A549 (cell line): ENCODE measurements around the gene GM2A. TPM values are rescaled to one million over a fixed set of nuclear protein-coding genes. Genes with fewer than 3 reads are reported as not detected.

Experiments used
- ATAC-seq, 2 experiments: fragments of 200-7000 bp in 1 of 2; fragments of >200 bp in 1 of 2; cut with Nextera tagmentation in 1 of 2; cut with Tn5 transposase in 1 of 2; 3 replicates each; pipeline versions ENCODE4 v1.8.0 to v1.9.1; 2018 to 2020; ENCODE audit warnings: mild to moderate bottlenecking in 1 of 2, moderate library complexity in 1 of 2
- CTCF ChIA-PET: fragments of 300-600 bp; sonication (Branson Sonifier 250); formaldehyde crosslinking; extraction: SDS; loops from one replicate; lab custom pipeline; 2021; ENCODE audit warnings: antibody characterized with exemption, inconsistent platforms; lab: Yijun Ruan, JAX
- POLR2A ChIA-PET: fragments of 350-600 bp; formaldehyde crosslinking; extraction: SDS; loops from one replicate; lab custom pipeline; 2021; ENCODE audit warnings: antibody characterized with exemption, inconsistent platforms; lab: Yijun Ruan, JAX
- DNase-seq, 2 experiments: peaks; one replicate each; pipeline versions ENCODE4 v3.0.0 to v3.0.0-alpha.2; 2011 to 2016; ENCODE audit warnings: low read depth in 1 of 2, low spot score in 1 of 2
- FAIRE-seq: peaks from 2 replicates; lab custom pipeline; 2011; peaks lifted over from hg19 to GRCh38; lab: Jason Lieb, UNC
- H3K27ac ChIP-seq, 2 experiments: fragments of >200 bp; sonication (Bioruptor Twin); formaldehyde crosslinking; 3 replicates each; pipeline ENCODE4 v1.5.1; 2016 to 2017
- H3K4me1 ChIP-seq: fragments of >200 bp; sonication (Bioruptor Twin); formaldehyde crosslinking; 3 replicates; pipeline ENCODE4 v1.6.1; 2016
- H3K4me2 ChIP-seq: fragments of >200 bp; sonication (Bioruptor Twin); formaldehyde crosslinking; 3 replicates; pipeline ENCODE4 v1.6.1; 2016
- H3K4me3 ChIP-seq: fragments of >200 bp; sonication (Bioruptor Twin); formaldehyde crosslinking; 3 replicates; pipeline ENCODE4 v1.5.1; 2016
- H3K9me3 ChIP-seq: fragments of >200 bp; sonication (Bioruptor Twin); formaldehyde crosslinking; 3 replicates; pipeline ENCODE4 v1.6.1; 2016
- CBX2 ChIP-seq: fragments of 200-600 bp; sonication (generic); IDR thresholded peaks from 2 replicates; pipeline ENCODE4 v1.6.1; 2016; ENCODE audit warnings: low read depth, mild to moderate bottlenecking, borderline replicate concordance
- CEBPB ChIP-seq, 2 experiments: fragments of >200 bp in 1 of 2; sonication (Bioruptor Twin) in 1 of 2; formaldehyde crosslinking in 1 of 2; IDR thresholded peaks; 2 replicates each; pipeline ENCODE4 v1.6.1; 2012 to 2016
- EHF ChIP-seq: fragments of 250-450 bp; sonication (Bioruptor Pico); IDR thresholded peaks from 2 replicates; pipeline ENCODE4 v1.5.0; 2020; ENCODE audit warnings: mild to moderate bottlenecking
- EHMT2 ChIP-seq: fragments of 200-600 bp; sonication (generic); IDR thresholded peaks from 2 replicates; pipeline ENCODE4 v1.6.1; 2016; ENCODE audit warnings: antibody characterized with exemption, low read depth, mild to moderate bottlenecking, moderate library complexity
- FOXS1 ChIP-seq: fragments of 250-450 bp; sonication (Bioruptor Pico); IDR thresholded peaks from 2 replicates; pipeline ENCODE4 v1.5.0; 2020; ENCODE audit warnings: mild to moderate bottlenecking, moderate library complexity
- HOXB13 ChIP-seq: fragments of 250-450 bp; sonication (Bioruptor Pico); IDR thresholded peaks from 2 replicates; pipeline ENCODE4 v1.5.0; 2020; ENCODE audit warnings: low read depth, mild to moderate bottlenecking, moderate library complexity
- HOXB5 ChIP-seq: fragments of 250-450 bp; sonication (Bioruptor Pico); IDR thresholded peaks from 2 replicates; pipeline ENCODE4 v1.5.0; 2020; ENCODE audit warnings: mild to moderate bottlenecking, moderate library complexity
- JUNB ChIP-seq: fragments of >200 bp; sonication (Bioruptor Twin); formaldehyde crosslinking; IDR thresholded peaks from 2 replicates; pipeline ENCODE4 v1.6.1; 2016
- KDM5A ChIP-seq: fragments of 200-600 bp; sonication (generic); IDR thresholded peaks from 2 replicates; pipeline ENCODE4 v1.6.1; 2016; ENCODE audit warnings: antibody characterized with exemption, mild to moderate bottlenecking
- MAFK ChIP-seq: fragments of 450-650 bp; IDR thresholded peaks from 2 replicates; pipeline ENCODE4 v1.6.1; 2014; ENCODE audit not compliant: partially characterized antibody
- POLR2AphosphoS2 ChIP-seq: conservative IDR thresholded peaks from 2 replicates; pipeline ENCODE4 v1.6.1; 2012; ENCODE audit warnings: low read length, improper control_type of control experiment, inconsistent platforms
- RAD21 ChIP-seq, 2 experiments: fragments of >200 bp in 1 of 2; sonication (Bioruptor Twin) in 1 of 2; formaldehyde crosslinking in 1 of 2; IDR thresholded peaks in 1 of 2; conservative IDR thresholded peaks in 1 of 2; 2 replicates in 1 of 2; 3 replicates in 1 of 2; pipeline ENCODE4 v1.6.1; 2012 to 2018; ENCODE audit warnings: inconsistent platforms in 1 of 2
- RARB ChIP-seq: fragments of 250-450 bp; sonication (Bioruptor Pico); IDR thresholded peaks from 2 replicates; pipeline ENCODE4 v1.8.0; 2021; ENCODE audit warnings: mild to moderate bottlenecking, moderate library complexity
- RNF2 ChIP-seq: fragments of 200-600 bp; sonication (generic); IDR thresholded peaks from 2 replicates; pipeline ENCODE4 v1.6.1; 2016; ENCODE audit warnings: low read depth, mild to moderate bottlenecking, antibody characterized with exemption, moderate library complexity, borderline replicate concordance
- SMC3 ChIP-seq: fragments of >200 bp; sonication (Bioruptor Twin); formaldehyde crosslinking; IDR thresholded peaks from 3 replicates; pipeline ENCODE4 v1.6.1; 2018; ENCODE audit warnings: inconsistent platforms
- SREBF2 ChIP-seq: fragments of 450-650 bp; IDR thresholded peaks from 2 replicates; pipeline ENCODE4 v1.6.1; 2014; ENCODE audit warnings: mild to moderate bottlenecking, moderate library complexity
- TP53 ChIP-seq: fragments of 250-450 bp; sonication (Bioruptor Pico); IDR thresholded peaks from 2 replicates; pipeline ENCODE4 v1.5.0; 2021; ENCODE audit warnings: mild to moderate bottlenecking, moderate library complexity
- WGBS: methylation state at CpG from one replicate; pipeline ENCODE4 v1.1.6; 2017; ENCODE audit errors: missing lambda C conversion rate; 5-methylcytosine and 5-hydroxymethylcytosine counted together
- polyA plus RNA-seq, 4 experiments: library from polyadenylated mRNA; depleted of rRNA in 3 of 4; stranded (reverse); fragments of >200 nt; fragmentation: RNase III in 1 of 4; extraction: RNeasy Plus Mini Kit Qiagen cat#74134 plus additional on column Dnase treatment in 1 of 4; gene quantifications; 2 replicates in 3 of 4; 3 replicates in 1 of 4; pipeline ENCODE4 v1.2.3, GENCODE V29; 2011 to 2017
- TF ChIP-seq, protein P1 (sequence below): fragments of 200-600 bp; sonication (generic); IDR thresholded peaks from 2 replicates; pipeline ENCODE4 v1.6.1; 2016; ENCODE audit warnings: antibody characterized with exemption, mild to moderate bottlenecking, moderate library complexity
- TF ChIP-seq, protein P2 (sequence below): fragments of 450-650 bp; IDR thresholded peaks from 2 replicates; pipeline ENCODE4 v1.6.1; 2014; ENCODE audit warnings: antibody characterized with exemption
- TF ChIP-seq, protein P3 (sequence below): fragments of >200 bp; sonication (Bioruptor Twin); formaldehyde crosslinking; IDR thresholded peaks from 3 replicates; pipeline ENCODE4 v1.6.1; 2016
- TF ChIP-seq, protein P4 (sequence below): fragments of >200 bp; sonication (Bioruptor Twin); formaldehyde crosslinking; IDR thresholded peaks from 2 replicates; pipeline ENCODE4 v1.6.1; 2016
- TF ChIP-seq, protein P5 (sequence below): IDR thresholded peaks from 2 replicates; pipeline ENCODE4 v1.6.1; 2012
- TF ChIP-seq, protein P6 (sequence below): fragments of 250-450 bp; sonication (Bioruptor Pico); IDR thresholded peaks from 2 replicates; pipeline ENCODE4 v1.5.0; 2021; ENCODE audit warnings: mild to moderate bottlenecking, moderate library complexity, borderline replicate concordance
- TF ChIP-seq, protein P7 (sequence below): fragments of >200 bp; sonication (Bioruptor Twin); formaldehyde crosslinking; IDR thresholded peaks from 3 replicates; pipeline ENCODE4 v1.5.1; 2016

GM2A gene
- polyA plus RNA-seq, 2 of the 4 experiments (the other 2 are of a cell fraction) = 9.6 to 17.4 TPM

DNA sequence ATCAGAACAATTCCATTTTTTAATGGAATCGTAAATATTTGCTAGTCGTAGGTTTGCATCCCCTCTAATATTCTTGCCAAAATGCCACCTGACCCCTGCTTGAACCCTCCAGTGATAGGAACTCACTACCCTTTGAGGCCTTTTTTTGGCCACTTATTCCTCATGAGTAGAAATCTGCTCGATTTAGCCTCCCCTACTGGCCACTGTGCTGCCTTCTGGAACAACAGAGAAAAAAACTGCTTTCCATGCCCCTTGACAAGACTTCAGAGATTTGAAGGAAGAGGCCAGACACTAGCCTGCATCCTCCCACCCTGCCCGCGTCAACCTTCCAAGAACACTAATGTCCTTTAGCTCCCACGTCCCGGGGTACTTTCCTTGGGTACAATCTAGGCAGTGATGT lies 33.2 kb upstream of the GM2A start:
- no peak for ATAC-seq
- WGBS = 69% methylated on average over 7 of the region's 7 CpGs
- Histone ChIP-seq H3K4me1 (no peaks in the 10 kb centered on the region), H3K9me3 (no peaks in the 10 kb centered on the region), H3K27ac (no peak overlapping the region), H3K4me3 (no peak overlapping the region), H3K4me2 (no peak overlapping the region)
- FAIRE-seq = no peak
- POLR2A ChIA-PET = no interaction called here
- no peak for DNase-seq
- TF ChIP-seq, protein P1, sequence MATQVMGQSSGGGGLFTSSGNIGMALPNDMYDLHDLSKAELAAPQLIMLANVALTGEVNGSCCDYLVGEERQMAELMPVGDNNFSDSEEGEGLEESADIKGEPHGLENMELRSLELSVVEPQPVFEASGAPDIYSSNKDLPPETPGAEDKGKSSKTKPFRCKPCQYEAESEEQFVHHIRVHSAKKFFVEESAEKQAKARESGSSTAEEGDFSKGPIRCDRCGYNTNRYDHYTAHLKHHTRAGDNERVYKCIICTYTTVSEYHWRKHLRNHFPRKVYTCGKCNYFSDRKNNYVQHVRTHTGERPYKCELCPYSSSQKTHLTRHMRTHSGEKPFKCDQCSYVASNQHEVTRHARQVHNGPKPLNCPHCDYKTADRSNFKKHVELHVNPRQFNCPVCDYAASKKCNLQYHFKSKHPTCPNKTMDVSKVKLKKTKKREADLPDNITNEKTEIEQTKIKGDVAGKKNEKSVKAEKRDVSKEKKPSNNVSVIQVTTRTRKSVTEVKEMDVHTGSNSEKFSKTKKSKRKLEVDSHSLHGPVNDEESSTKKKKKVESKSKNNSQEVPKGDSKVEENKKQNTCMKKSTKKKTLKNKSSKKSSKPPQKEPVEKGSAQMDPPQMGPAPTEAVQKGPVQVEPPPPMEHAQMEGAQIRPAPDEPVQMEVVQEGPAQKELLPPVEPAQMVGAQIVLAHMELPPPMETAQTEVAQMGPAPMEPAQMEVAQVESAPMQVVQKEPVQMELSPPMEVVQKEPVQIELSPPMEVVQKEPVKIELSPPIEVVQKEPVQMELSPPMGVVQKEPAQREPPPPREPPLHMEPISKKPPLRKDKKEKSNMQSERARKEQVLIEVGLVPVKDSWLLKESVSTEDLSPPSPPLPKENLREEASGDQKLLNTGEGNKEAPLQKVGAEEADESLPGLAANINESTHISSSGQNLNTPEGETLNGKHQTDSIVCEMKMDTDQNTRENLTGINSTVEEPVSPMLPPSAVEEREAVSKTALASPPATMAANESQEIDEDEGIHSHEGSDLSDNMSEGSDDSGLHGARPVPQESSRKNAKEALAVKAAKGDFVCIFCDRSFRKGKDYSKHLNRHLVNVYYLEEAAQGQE = no peak
- TF ChIP-seq RARB (CRISPR knock-in tag) (no peak), SREBF2 (no peak), EHMT2 (no peak), CEBPB (IDR thresholded peaks at IDR 0.05) (no peak), FOXS1 (CRISPR knock-in tag) (no peak)
- TF ChIP-seq, protein P2, sequence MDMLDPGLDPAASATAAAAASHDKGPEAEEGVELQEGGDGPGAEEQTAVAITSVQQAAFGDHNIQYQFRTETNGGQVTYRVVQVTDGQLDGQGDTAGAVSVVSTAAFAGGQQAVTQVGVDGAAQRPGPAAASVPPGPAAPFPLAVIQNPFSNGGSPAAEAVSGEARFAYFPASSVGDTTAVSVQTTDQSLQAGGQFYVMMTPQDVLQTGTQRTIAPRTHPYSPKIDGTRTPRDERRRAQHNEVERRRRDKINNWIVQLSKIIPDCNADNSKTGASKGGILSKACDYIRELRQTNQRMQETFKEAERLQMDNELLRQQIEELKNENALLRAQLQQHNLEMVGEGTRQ = no peak
- TF ChIP-seq, protein P3, sequence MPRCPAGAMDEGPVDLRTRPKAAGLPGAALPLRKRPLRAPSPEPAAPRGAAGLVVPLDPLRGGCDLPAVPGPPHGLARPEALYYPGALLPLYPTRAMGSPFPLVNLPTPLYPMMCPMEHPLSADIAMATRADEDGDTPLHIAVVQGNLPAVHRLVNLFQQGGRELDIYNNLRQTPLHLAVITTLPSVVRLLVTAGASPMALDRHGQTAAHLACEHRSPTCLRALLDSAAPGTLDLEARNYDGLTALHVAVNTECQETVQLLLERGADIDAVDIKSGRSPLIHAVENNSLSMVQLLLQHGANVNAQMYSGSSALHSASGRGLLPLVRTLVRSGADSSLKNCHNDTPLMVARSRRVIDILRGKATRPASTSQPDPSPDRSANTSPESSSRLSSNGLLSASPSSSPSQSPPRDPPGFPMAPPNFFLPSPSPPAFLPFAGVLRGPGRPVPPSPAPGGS = no peak
- CTCF ChIA-PET = no interaction called here

DNA sequence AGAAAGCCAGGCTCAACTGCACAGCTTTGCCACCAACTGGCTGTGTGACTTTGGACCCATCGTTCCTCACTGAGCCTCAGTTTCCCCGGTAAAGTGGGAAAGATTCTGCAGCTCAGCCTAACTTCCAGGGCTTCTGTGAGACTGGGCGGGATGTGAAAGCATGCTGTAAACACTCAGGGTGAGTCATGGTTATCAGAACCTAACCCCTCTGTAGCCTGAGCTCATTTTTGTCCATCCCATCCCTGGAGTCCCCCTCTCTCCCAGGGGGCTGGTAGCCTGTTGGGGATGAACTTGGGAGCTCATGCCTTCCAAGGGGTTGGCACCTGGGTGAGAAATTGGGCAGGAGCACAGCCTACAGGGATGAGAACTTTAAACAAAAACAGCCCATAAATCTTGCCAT lies 31.4 kb upstream of the GM2A start:
- Histone ChIP-seq H3K4me3 (no peak overlapping the region), H3K27ac (no peak overlapping the region), H3K4me2 (no peak overlapping the region), H3K9me3 (no peaks in the 10 kb centered on the region), H3K4me1 (no peaks in the 10 kb centered on the region)
- no peak for ATAC-seq
- FAIRE-seq = no peak
- POLR2A ChIA-PET = no interaction called here
- CTCF ChIA-PET = interaction anchor here (0.9 to 1.5 kb wide), 5 partner anchors 10 to 420 kb away, joined by 3 to 5 read pairs (median 3); no protein-coding TSS in a partner anchor
- TF ChIP-seq SMC3 (no peak), HOXB13 (no peak), CBX2 (no peak), RAD21 (conservative IDR thresholded peaks at IDR 0.05 in 1 of 2, IDR thresholded peaks at IDR 0.05 in 1 of 2) (no peak), MAFK (no peak), KDM5A (no peak), JUNB (no peak), TP53 (CRISPR knock-in tag) (no peak), HOXB5 (no peak), RNF2 (no peak), EHF (no peak), POLR2AphosphoS2 (no peak)
- TF ChIP-seq, protein P4, sequence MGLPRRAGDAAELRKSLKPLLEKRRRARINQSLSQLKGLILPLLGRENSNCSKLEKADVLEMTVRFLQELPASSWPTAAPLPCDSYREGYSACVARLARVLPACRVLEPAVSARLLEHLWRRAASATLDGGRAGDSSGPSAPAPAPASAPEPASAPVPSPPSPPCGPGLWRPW = no peak
- TF ChIP-seq, protein P5, sequence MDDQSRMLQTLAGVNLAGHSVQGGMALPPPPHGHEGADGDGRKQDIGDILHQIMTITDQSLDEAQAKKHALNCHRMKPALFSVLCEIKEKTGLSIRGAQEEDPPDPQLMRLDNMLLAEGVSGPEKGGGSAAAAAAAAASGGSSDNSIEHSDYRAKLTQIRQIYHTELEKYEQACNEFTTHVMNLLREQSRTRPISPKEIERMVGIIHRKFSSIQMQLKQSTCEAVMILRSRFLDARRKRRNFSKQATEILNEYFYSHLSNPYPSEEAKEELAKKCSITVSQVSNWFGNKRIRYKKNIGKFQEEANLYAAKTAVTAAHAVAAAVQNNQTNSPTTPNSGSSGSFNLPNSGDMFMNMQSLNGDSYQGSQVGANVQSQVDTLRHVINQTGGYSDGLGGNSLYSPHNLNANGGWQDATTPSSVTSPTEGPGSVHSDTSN = no peak
- TF ChIP-seq, protein P3 = no peak
- TF ChIP-seq, protein P6, sequence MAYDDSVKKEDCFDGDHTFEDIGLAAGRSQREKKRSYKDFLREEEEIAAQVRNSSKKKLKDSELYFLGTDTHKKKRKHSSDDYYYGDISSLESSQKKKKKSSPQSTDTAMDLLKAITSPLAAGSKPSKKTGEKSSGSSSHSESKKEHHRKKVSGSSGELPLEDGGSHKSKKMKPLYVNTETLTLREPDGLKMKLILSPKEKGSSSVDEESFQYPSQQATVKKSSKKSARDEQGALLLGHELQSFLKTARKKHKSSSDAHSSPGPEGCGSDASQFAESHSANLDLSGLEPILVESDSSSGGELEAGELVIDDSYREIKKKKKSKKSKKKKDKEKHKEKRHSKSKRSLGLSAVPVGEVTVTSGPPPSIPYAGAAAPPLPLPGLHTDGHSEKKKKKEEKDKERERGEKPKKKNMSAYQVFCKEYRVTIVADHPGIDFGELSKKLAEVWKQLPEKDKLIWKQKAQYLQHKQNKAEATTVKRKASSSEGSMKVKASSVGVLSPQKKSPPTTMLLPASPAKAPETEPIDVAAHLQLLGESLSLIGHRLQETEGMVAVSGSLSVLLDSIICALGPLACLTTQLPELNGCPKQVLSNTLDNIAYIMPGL = no peak
- TF ChIP-seq, protein P7, sequence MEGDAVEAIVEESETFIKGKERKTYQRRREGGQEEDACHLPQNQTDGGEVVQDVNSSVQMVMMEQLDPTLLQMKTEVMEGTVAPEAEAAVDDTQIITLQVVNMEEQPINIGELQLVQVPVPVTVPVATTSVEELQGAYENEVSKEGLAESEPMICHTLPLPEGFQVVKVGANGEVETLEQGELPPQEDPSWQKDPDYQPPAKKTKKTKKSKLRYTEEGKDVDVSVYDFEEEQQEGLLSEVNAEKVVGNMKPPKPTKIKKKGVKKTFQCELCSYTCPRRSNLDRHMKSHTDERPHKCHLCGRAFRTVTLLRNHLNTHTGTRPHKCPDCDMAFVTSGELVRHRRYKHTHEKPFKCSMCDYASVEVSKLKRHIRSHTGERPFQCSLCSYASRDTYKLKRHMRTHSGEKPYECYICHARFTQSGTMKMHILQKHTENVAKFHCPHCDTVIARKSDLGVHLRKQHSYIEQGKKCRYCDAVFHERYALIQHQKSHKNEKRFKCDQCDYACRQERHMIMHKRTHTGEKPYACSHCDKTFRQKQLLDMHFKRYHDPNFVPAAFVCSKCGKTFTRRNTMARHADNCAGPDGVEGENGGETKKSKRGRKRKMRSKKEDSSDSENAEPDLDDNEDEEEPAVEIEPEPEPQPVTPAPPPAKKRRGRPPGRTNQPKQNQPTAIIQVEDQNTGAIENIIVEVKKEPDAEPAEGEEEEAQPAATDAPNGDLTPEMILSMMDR = no peak
- DNase-seq = no peak
- WGBS = 91% methylated on average over 3 of the region's 3 CpGs
